WERI-Rb-1 (cell line): ENCODE data around the gene SPTB.

ENCODE experiments used
- DNase-seq: peaks from one replicate; pipeline ENCODE4 v3.0.0-alpha.2; 2020
- H3K27ac ChIP-seq: fragments of 250-450 bp; sonication (Bioruptor Pico); 2 replicates; pipeline ENCODE4 v1.5.1; 2020; ENCODE audit warnings: mild to moderate bottlenecking, moderate library complexity
- H3K27me3 ChIP-seq: fragments of 250-450 bp; sonication (Bioruptor Pico); 2 replicates; pipeline ENCODE4 v1.5.1; 2021; ENCODE audit warnings: mild to moderate bottlenecking, low read depth, moderate library complexity; ENCODE audit not compliant: insufficient read depth, severe bottlenecking
- H3K36me3 ChIP-seq: fragments of 250-450 bp; sonication (Bioruptor Pico); 2 replicates; pipeline ENCODE4 v1.5.1; 2020; ENCODE audit warnings: mild to moderate bottlenecking, moderate library complexity
- H3K4me3 ChIP-seq: 2 replicates; pipeline ENCODE4 v1.5.1; 2011; ENCODE audit warnings: low read depth, mild to moderate bottlenecking, control low read depth, low read length
- H3K9me3 ChIP-seq: fragments of 250-450 bp; sonication (Bioruptor Pico); 2 replicates; pipeline ENCODE4 v1.5.1; 2021; ENCODE audit warnings: mild to moderate bottlenecking, moderate library complexity; ENCODE audit not compliant: severe bottlenecking
- TF ChIP-seq, protein P1 (sequence below): IDR thresholded peaks from 2 replicates; pipeline ENCODE4 v1.5.1; 2011; ENCODE audit warnings: low read depth, mild to moderate bottlenecking, control low read depth, inconsistent platforms, low read length

The SPTB gene

DNA sequence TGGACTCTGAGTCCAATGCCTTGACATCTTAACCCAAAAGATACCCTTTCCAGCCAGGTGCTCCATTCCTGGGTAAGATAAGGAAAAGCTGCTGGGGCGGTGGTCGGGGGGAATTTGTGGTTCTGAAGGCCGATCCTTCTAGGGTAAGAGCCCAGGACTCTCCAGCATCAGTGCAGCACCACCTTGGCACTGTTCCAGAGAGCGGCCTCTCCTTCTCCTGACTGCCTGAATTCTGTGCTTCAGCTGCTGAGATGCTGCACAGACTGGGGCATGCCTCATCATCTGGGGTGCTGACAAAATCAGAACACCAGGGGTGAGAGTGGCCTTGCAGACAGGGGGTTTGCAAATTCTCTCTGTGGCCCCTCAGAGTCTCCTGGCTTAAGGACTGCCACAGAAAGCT lies 87.5 kb downstream of the SPTB start:
- H3K27ac ChIP-seq: no peak overlapping the region
- no peak for DNase-seq
- H3K27me3 ChIP-seq: no peaks in the 10 kb centered on the region
- no peak overlapping the region for H3K4me3 ChIP-seq
- TF ChIP-seq, protein P1, sequence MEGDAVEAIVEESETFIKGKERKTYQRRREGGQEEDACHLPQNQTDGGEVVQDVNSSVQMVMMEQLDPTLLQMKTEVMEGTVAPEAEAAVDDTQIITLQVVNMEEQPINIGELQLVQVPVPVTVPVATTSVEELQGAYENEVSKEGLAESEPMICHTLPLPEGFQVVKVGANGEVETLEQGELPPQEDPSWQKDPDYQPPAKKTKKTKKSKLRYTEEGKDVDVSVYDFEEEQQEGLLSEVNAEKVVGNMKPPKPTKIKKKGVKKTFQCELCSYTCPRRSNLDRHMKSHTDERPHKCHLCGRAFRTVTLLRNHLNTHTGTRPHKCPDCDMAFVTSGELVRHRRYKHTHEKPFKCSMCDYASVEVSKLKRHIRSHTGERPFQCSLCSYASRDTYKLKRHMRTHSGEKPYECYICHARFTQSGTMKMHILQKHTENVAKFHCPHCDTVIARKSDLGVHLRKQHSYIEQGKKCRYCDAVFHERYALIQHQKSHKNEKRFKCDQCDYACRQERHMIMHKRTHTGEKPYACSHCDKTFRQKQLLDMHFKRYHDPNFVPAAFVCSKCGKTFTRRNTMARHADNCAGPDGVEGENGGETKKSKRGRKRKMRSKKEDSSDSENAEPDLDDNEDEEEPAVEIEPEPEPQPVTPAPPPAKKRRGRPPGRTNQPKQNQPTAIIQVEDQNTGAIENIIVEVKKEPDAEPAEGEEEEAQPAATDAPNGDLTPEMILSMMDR: no peak
- H3K9me3 ChIP-seq: no peaks in the 10 kb centered on the region
- H3K36me3 ChIP-seq: no peaks in the 10 kb centered on the region

DNA sequence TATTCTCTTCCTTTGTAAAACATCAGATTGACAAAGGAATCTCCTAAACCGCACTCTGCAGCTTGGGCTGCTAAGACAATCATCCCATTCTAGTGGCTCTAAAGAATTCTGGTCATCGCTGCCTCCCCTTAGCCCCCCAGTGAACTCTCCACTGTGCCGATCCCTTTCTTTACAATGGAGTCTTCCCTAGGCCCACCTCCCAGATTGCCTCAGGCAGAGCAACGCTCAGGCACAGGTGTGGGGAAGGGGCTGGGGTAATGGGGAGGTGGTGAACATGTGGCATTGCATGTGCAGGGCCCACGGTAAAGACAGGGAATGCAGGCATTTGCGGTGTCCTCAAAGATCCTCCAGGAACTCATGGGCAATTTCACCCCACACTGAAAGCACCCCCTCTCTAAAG lies 89.2 kb downstream of the SPTB start:
- no peak overlapping the region for H3K27ac ChIP-seq
- H3K27me3 ChIP-seq: no peaks in the 10 kb centered on the region
- H3K4me3 ChIP-seq: no peak overlapping the region
- no peaks in the 10 kb centered on the region for H3K9me3 ChIP-seq
- TF ChIP-seq, protein P1: no peak
- DNase-seq: no peak
- no peaks in the 10 kb centered on the region for H3K36me3 ChIP-seq

DNA sequence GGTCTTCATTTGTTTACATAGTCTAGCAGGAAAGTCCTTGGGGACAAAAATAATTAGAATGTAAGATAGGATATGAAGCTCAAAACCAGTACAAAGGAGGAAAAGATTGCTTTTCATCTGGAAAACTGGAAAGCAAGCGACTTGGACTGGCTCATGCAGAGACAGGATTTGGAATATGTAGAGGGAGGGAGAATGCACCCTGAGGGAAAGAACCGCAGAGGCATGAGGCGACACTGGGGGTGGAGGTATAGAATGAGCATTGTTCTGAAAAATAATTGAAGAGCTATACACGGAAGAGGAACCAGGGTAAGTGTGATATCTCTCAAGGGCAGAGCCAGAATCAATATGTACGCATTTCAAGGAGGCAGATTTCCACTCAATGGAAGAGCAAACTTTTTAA lies 90.0 kb downstream of the SPTB start:
- Histone ChIP-seq H3K27me3 (no peaks in the 10 kb centered on the region), H3K27ac (no peak overlapping the region), H3K36me3 (no peaks in the 10 kb centered on the region), H3K9me3 (no peaks in the 10 kb centered on the region), H3K4me3 (no peak overlapping the region)
- TF ChIP-seq, protein P1: no peak
- no peak for DNase-seq

DNA sequence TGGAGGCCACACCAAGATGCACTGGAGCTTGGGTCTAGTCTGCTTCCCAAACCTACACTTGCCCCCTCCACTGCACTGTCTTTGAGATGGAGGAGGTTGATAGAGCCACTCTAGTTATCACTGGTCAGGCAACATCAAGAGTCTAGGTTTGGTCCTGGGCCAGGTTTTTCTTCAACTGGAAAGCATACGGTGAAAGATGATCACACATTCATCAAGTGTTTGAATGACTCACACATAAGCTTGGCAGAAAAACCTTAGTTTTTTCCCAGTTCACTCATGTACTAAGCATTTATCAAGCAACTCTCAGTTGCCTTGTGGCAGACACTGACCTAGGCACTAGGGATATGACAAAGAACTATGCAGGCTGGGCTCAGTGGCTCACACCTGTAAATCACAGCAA lies 91.0 kb downstream of the SPTB start:
- Histone ChIP-seq H3K27me3 (no peaks in the 10 kb centered on the region), H3K36me3 (no peaks in the 10 kb centered on the region; the same call in 1 of the 2 replicates), H3K9me3 (no peaks in the 10 kb centered on the region), H3K27ac (no peak overlapping the region), H3K4me3 (no peak overlapping the region)
- DNase-seq: no peak
- TF ChIP-seq, protein P1: no peak

DNA sequence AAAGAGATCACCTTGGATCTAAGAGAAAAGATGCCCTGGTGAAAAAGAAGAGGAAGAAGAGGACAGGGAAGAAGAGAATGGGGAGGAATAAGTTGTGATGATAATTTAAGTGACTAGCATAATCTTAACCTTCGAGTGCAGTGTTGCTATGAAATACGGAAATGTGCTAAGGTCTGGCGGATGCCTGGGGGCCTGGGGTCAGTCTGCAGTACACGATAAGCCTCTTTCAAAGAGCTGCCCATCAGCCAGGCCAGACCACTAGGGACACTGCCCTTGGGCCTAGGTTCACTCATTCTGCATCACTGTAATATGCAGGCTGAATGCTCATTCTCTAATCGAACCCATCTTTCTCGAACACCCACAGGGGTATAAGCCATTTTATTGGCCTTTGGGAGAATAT lies 92.1 kb downstream of the SPTB start:
- Histone ChIP-seq H3K4me3 (no peak overlapping the region), H3K9me3 (no peaks in the 10 kb centered on the region), H3K27me3 (no peaks in the 10 kb centered on the region), H3K36me3 (no peaks in the 10 kb centered on the region; the same call in 1 of the 2 replicates), H3K27ac (no peak overlapping the region)
- TF ChIP-seq, protein P1: no peak
- DNase-seq: no peak
